Choroid plexus epithelial cell (primary cell): Measurements from ENCODE around the gene RASGRP3.

Experiments used
- DNase-seq: peaks from one replicate; pipeline ENCODE4 v3.0.0-alpha.2; 2010; ENCODE audit warnings: low read depth
- H3K4me3 ChIP-seq: 2 replicates; pipeline ENCODE4 v1.5.1; 2011; ENCODE audit warnings: low read depth, mild to moderate bottlenecking, control low read depth, low read length, moderate library complexity
- TF ChIP-seq, protein P1 (sequence below): conservative IDR thresholded peaks from 2 replicates; pipeline ENCODE4 v1.5.1; 2011; ENCODE audit warnings: low read depth, mild to moderate bottlenecking, control low read depth, inconsistent platforms, low read length, moderate library complexity

Gene RASGRP3

GRCh38 chr2:33475224-33476130, 972 bp upstream of the RASGRP3 start:
- peak; percentile 95 for DNase-seq
- TF ChIP-seq, protein P1, sequence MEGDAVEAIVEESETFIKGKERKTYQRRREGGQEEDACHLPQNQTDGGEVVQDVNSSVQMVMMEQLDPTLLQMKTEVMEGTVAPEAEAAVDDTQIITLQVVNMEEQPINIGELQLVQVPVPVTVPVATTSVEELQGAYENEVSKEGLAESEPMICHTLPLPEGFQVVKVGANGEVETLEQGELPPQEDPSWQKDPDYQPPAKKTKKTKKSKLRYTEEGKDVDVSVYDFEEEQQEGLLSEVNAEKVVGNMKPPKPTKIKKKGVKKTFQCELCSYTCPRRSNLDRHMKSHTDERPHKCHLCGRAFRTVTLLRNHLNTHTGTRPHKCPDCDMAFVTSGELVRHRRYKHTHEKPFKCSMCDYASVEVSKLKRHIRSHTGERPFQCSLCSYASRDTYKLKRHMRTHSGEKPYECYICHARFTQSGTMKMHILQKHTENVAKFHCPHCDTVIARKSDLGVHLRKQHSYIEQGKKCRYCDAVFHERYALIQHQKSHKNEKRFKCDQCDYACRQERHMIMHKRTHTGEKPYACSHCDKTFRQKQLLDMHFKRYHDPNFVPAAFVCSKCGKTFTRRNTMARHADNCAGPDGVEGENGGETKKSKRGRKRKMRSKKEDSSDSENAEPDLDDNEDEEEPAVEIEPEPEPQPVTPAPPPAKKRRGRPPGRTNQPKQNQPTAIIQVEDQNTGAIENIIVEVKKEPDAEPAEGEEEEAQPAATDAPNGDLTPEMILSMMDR = peak; percentile 95
- H3K4me3 ChIP-seq = peak overlapping the region; percentile 62

GRCh38 chr2:33476793-33477190, 343 bp downstream of the RASGRP3 start:
- H3K4me3 ChIP-seq = peak overlapping the region; percentile 62
- no peak for DNase-seq
- TF ChIP-seq, protein P1 = no peak

DNA sequence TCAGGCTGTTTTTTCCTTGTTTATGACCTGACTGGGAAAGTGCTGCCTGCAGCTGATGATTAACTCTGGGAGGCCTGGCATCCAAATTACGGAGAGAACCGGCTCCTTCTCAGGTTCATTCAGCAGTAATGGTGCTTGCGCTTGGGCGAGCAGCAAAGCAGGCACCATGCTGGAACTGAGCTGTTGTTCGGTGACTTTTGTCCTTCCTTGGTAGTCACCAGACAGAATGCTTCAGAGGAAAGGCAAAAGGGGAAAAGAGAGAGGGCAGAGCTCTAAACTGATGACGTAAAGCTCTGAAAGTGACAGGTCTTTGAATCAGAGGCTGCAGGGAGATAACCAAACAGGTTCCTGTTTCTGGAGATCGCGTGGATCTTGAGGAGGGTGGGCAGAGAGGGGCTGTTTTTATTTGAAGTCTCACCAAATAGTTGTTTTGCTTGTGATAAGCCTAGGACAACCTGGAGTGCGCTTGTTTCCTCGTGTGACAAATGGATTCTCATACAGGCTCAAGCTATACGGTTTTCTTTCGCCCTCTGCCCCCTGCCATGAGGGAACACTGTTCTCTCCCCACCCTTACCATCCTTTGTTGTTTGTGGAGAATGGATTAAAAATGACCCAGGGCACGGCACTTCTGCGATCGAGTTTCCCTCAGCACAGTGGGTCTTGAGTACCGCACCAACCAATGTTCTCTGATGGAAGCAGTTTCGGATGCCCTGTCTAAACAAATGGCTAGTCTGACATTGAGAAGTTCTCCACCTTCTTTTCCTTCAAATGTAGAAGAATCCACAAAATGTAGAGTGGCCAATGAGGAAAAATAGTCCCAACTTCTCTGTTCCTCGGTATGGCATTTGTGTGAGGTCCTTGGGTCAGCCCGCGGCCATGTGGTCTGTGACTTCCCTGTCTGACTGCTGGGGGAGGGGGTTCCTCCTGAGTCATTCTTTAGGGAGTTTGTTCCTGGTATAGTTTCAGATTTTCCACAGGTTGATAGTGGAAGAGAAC, 1.3 kb downstream of the RASGRP3 start:
- no peak for DNase-seq
- TF ChIP-seq, protein P1 = no peak
- H3K4me3 ChIP-seq = no peak overlapping the region

GRCh38 chr2:33478968-33479731, 2.7 kb downstream of the RASGRP3 start:
- no peak overlapping the region for H3K4me3 ChIP-seq
- TF ChIP-seq, protein P1 = no peak
- DNase-seq = no peak

DNA sequence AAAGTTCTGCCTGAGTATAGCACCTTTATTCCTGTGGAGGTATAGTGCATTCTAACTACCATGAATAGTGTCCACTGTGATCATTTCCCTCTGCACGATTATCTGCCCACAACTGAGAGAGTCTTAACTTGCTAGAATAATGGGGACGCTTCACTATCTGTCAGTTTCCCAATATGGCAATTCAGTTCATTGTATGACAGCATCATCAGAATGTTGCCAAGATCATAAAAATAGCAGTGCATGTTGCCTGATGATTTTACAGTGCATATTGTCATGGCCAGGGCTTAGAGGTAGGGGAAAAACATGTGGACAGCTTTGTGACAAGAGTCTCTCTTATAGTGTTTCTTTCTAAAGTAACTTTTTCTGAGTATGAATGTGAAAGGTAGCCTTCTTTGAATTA, 6.1 kb downstream of the RASGRP3 start:
- DNase-seq = no peak
- no peak overlapping the region for H3K4me3 ChIP-seq
- TF ChIP-seq, protein P1 = no peak

GRCh38 chr2:33484042-33484621, 7.7 kb downstream of the RASGRP3 start:
- TF ChIP-seq, protein P1 = no peak
- no peak overlapping the region for H3K4me3 ChIP-seq
- DNase-seq = peak; percentile 63
